ENCODE data around the gene VAV2. TPM values are rescaled to one million over a fixed set of nuclear protein-coding genes. Genes with fewer than 3 reads are reported as not detected.

VAV2 gene
- total and polyA plus RNA-seq, 2 of the 4 experiments (the other 2 are of a cell fraction), result 10.8 to 13.4 TPM

GRCh38 chr9:133973791-133974630 is 18.1 kb downstream of the VAV2 start:
- in situ Hi-C loops (cut with MboI; ENCODE audit: low sequenced_read_pairs), result no loop called here
- BruUV-seq (replicated peaks), result no TSS peak
- Histone ChIP-seq H3K4me2 (ENCODE audit: low read depth, low read length) (no peak overlapping the region), H2AK5ac (ENCODE audit: low read depth, low read length) (no peak overlapping the region), H4K91ac (ENCODE audit: insufficient read depth, low read depth, low read length) (no peak overlapping the region), H2BK120ac (ENCODE audit: low read depth, low read length) (no peak overlapping the region), H3K27ac (ENCODE audit: insufficient read depth, low read length) (no peak overlapping the region), H3K36me3 (ENCODE audit: control insufficient read depth, insufficient read depth, low read length) (no peaks in the 10 kb centered on the region), H3K9me1 (ENCODE audit: insufficient read depth, low read length) (peaks cover 25% of the 10 kb centered on the region), H4K20me1 (ENCODE audit: insufficient read depth, low read length) (peaks cover 100% of the 10 kb centered on the region), H2BK5ac (ENCODE audit: low read depth, low read length, poor library complexity, severe bottlenecking) (no peak overlapping the region), H2AFZ (replicated peaks; ENCODE audit: low read length, poor library complexity) (no peak overlapping the region), H3K14ac (replicated peaks; ENCODE audit: low read depth, low read length) (no peak overlapping the region), H4K8ac (ENCODE audit: low read depth in 2 of 2, low read length in 2 of 2) (no peak overlapping the region), H3K27me3 (ENCODE audit: control insufficient read depth, insufficient read depth, low read length) (no peaks in the 10 kb centered on the region), H3K4me3 (ENCODE audit: insufficient read depth, low read depth, low read length) (no peak overlapping the region), H3K9me3 (ENCODE audit: control insufficient read depth, insufficient read depth, low read length) (no peaks in the 10 kb centered on the region), H3K4ac (ENCODE audit: low read depth, low read length) (no peak overlapping the region), H3K79me1 (ENCODE audit: low read depth in 1 of 2, low read length in 2 of 2) (peaks cover 30 to 100% of the 10 kb centered on the region in 2 experiments), H2BK20ac (ENCODE audit: low read depth, low read length) (no peak overlapping the region), H3K4me1 (ENCODE audit: control insufficient read depth, insufficient read depth, low read length) (peaks cover 10% of the 10 kb centered on the region), H3K9ac (ENCODE audit: low read depth, low read length) (no peak overlapping the region), H3K56ac (ENCODE audit: extremely low read depth, insufficient read depth, low read length) (no peak overlapping the region), H2BK15ac (ENCODE audit: low read depth, low read length) (no peak overlapping the region), H4K5ac (ENCODE audit: low read depth, low read length) (no peak overlapping the region), H3K23ac (ENCODE audit: low read depth, low read length) (no peak overlapping the region), H2AK9ac (replicated peaks; ENCODE audit: low read depth, low read length, poor library complexity) (peak overlapping the region; percentile 51), H3K18ac (ENCODE audit: low read depth, low read length) (no peak overlapping the region)
- POLR2A ChIA-PET (ENCODE audit: unreplicated experiment), result no interaction called here
- intact Hi-C loops (cut with micrococcal nuclease), result no loop called here
- DNase-seq (no peak), ATAC-seq (ENCODE audit: low read depth) (no peak)
- TF ChIP-seq MAZ (IDR thresholded peaks at IDR 0.05; ENCODE audit: borderline replicate concordance, low read depth, low read length), result no peak
- no peak for TF ChIP-seq NFE2L2 (IDR thresholded peaks at IDR 0.05; ENCODE audit: low read depth, low read length)
- no peak for TF ChIP-seq BHLHE40 (IDR thresholded peaks at IDR 0.05; ENCODE audit: low read depth, low read length)
- TF ChIP-seq RAD21 (IDR thresholded peaks at IDR 0.05; ENCODE audit: low read length), result no peak
- TF ChIP-seq POLR2A (IDR thresholded peaks at IDR 0.05; ENCODE audit: low read depth, low read length), result no peak
- WGBS, 2 experiments (ENCODE audit: extremely low coverage in 2 of 2, insufficient read length in 1 of 2), result 100% methylated on average over 3 of the region's 22 CpGs; no CpG with 5 or more reads in 1 of the 2 experiments
- CTCF ChIA-PET, result no interaction called here
- dilution Hi-C loops (cut with HindIII; ENCODE audit: low sequenced_read_pairs, unreplicated experiment), result no loop called here
